ENCODE measurements around the gene GPR137B. TPM values are rescaled to one million over a fixed set of nuclear protein-coding genes. Genes with fewer than 3 reads are reported as not detected.

GPR137B gene
- total and polyA plus RNA-seq, 2 donors (not counting 1 experiment from before 2014, with no cell fraction given), result 12.9 to 13.6 TPM

- Histone ChIP-seq H3K79me2 (ENCODE audit: control insufficient read depth, insufficient read depth, low read length) (no peaks in the 10 kb centered on the region), H3K4me2 (ENCODE audit: extremely low read depth, insufficient read depth, low read length) (no peak overlapping the region), H3K27ac (ENCODE audit: insufficient read depth, low read length) (no peak overlapping the region), H3K27me3 (ENCODE audit: control insufficient read depth, insufficient read depth, low read length) (no peaks in the 10 kb centered on the region), H3K9ac (ENCODE audit: insufficient read depth, low read length) (no peak overlapping the region), H3K4me1 (ENCODE audit: control insufficient read depth, extremely low read depth, insufficient read depth, low read length) (no peaks in the 10 kb centered on the region), H2AFZ (ENCODE audit: low read length) (no peak overlapping the region), H3K36me3 (ENCODE audit: control insufficient read depth, insufficient read depth, low read length) (no peaks in the 10 kb centered on the region), H4K20me1 (ENCODE audit: control insufficient read depth, extremely low read depth, insufficient read depth, low read length) (no peaks in the 10 kb centered on the region), H3K4me3 (replicated peaks in 1 of 4; ENCODE audit: control extremely low read depth in 1 of 4, insufficient read depth in 1 of 4, low read depth in 3 of 4, low read length in 4 of 4) (no peak overlapping the region), H3K9me3 (ENCODE audit: control insufficient read depth, insufficient read depth, low read depth, low read length) (no peaks in the 10 kb centered on the region)
- DNase-seq (ENCODE audit: low read depth in 2 of 2), result no peak
- TF ChIP-seq CTCF (conservative IDR thresholded peaks at IDR 0.05 in 1 of 2, IDR thresholded peaks at IDR 0.05 in 1 of 2; ENCODE audit: low read depth in 1 of 2, low read length in 2 of 2) (no peak), EZH2 (IDR thresholded peaks at IDR 0.05; ENCODE audit: low read length, missing control alignments) (no peak)
Observed at GRCh38 chr1:236163463-236164153, 21.3 kb downstream of the GPR137B start.

- Histone ChIP-seq H3K9me3 (ENCODE audit: control insufficient read depth, insufficient read depth, low read depth, low read length) (no peaks in the 10 kb centered on the region), H3K4me3 (replicated peaks in 1 of 4; ENCODE audit: control extremely low read depth in 1 of 4, insufficient read depth in 1 of 4, low read depth in 3 of 4, low read length in 4 of 4) (no peak overlapping the region), H3K27ac (ENCODE audit: insufficient read depth, low read length) (no peak overlapping the region), H3K79me2 (ENCODE audit: control insufficient read depth, insufficient read depth, low read length) (no peaks in the 10 kb centered on the region), H3K4me1 (ENCODE audit: control insufficient read depth, extremely low read depth, insufficient read depth, low read length) (peaks cover 2% of the 10 kb centered on the region), H3K36me3 (ENCODE audit: control insufficient read depth, insufficient read depth, low read length) (no peaks in the 10 kb centered on the region), H3K27me3 (ENCODE audit: control insufficient read depth, insufficient read depth, low read length) (no peaks in the 10 kb centered on the region), H3K4me2 (ENCODE audit: extremely low read depth, insufficient read depth, low read length) (no peak overlapping the region), H2AFZ (ENCODE audit: low read length) (no peak overlapping the region), H3K9ac (ENCODE audit: insufficient read depth, low read length) (no peak overlapping the region), H4K20me1 (ENCODE audit: control insufficient read depth, extremely low read depth, insufficient read depth, low read length) (no peaks in the 10 kb centered on the region)
- no peak for DNase-seq (ENCODE audit: low read depth in 2 of 2)
- TF ChIP-seq CTCF (conservative IDR thresholded peaks at IDR 0.05 in 1 of 2, IDR thresholded peaks at IDR 0.05 in 1 of 2; ENCODE audit: low read depth in 1 of 2, low read length in 2 of 2), result no peak
- TF ChIP-seq EZH2 (IDR thresholded peaks at IDR 0.05; ENCODE audit: low read length, missing control alignments), result no peak
Observed at GRCh38 chr1:236164273-236164672, 21.9 kb downstream of the GPR137B start.

- Histone ChIP-seq H3K79me2 (ENCODE audit: control insufficient read depth, insufficient read depth, low read length) (no peaks in the 10 kb centered on the region), H3K27me3 (ENCODE audit: control insufficient read depth, insufficient read depth, low read length) (no peaks in the 10 kb centered on the region), H3K9ac (ENCODE audit: insufficient read depth, low read length) (no peak overlapping the region), H3K27ac (ENCODE audit: insufficient read depth, low read length) (no peak overlapping the region), H2AFZ (ENCODE audit: low read length) (no peak overlapping the region), H3K9me3 (ENCODE audit: control insufficient read depth, insufficient read depth, low read depth, low read length) (no peaks in the 10 kb centered on the region), H4K20me1 (ENCODE audit: control insufficient read depth, extremely low read depth, insufficient read depth, low read length) (no peaks in the 10 kb centered on the region), H3K36me3 (ENCODE audit: control insufficient read depth, insufficient read depth, low read length) (no peaks in the 10 kb centered on the region), H3K4me2 (ENCODE audit: extremely low read depth, insufficient read depth, low read length) (no peak overlapping the region), H3K4me1 (ENCODE audit: control insufficient read depth, extremely low read depth, insufficient read depth, low read length) (peaks cover 2% of the 10 kb centered on the region), H3K4me3 (replicated peaks in 1 of 4; ENCODE audit: control extremely low read depth in 1 of 4, insufficient read depth in 1 of 4, low read depth in 3 of 4, low read length in 4 of 4) (no peak overlapping the region)
- TF ChIP-seq CTCF (conservative IDR thresholded peaks at IDR 0.05 in 1 of 2, IDR thresholded peaks at IDR 0.05 in 1 of 2; ENCODE audit: low read depth in 1 of 2, low read length in 2 of 2) (no peak), EZH2 (IDR thresholded peaks at IDR 0.05; ENCODE audit: low read length, missing control alignments) (no peak)
- no peak for DNase-seq (ENCODE audit: low read depth in 2 of 2)
Observed at GRCh38 chr1:236165238-236165981, 23.1 kb downstream of the GPR137B start.

Data from fibroblast of lung (primary cell).